A549 (cell line): ENCODE results near the gene LBX2.
A peak's percentile ranks its signal among the peaks of the same experiment; 100 is the strongest.

Experiments used
- CEBPB ChIP-seq, 2 experiments: fragments of >200 bp in 1 of 2; sonication (Bioruptor Twin) in 1 of 2; formaldehyde crosslinking in 1 of 2; IDR thresholded peaks; 2 replicates each; pipeline ENCODE4 v1.6.1; 2012 to 2016
- CHD2 ChIP-seq: fragments of 150-350 bp; IDR thresholded peaks from 2 replicates; pipeline ENCODE4 v1.6.1; 2014; ENCODE audit warnings: low read length; ENCODE audit not compliant: partially characterized antibody
- EHMT2 ChIP-seq: fragments of 200-600 bp; sonication (generic); IDR thresholded peaks from 2 replicates; pipeline ENCODE4 v1.6.1; 2016; ENCODE audit warnings: antibody characterized with exemption, low read depth, mild to moderate bottlenecking, moderate library complexity
- HOXB5 ChIP-seq: fragments of 250-450 bp; sonication (Bioruptor Pico); IDR thresholded peaks from 2 replicates; pipeline ENCODE4 v1.5.0; 2020; ENCODE audit warnings: mild to moderate bottlenecking, moderate library complexity
- POLR2A ChIP-seq: IDR thresholded peaks from 2 replicates; pipeline ENCODE4 v1.6.1; 2012; ENCODE audit warnings: mild to moderate bottlenecking, low read length
- POLR2AphosphoS2 ChIP-seq: conservative IDR thresholded peaks from 2 replicates; pipeline ENCODE4 v1.6.1; 2012; ENCODE audit warnings: low read length, improper control_type of control experiment, inconsistent platforms
- RAD21 ChIP-seq, 2 experiments: fragments of >200 bp in 1 of 2; sonication (Bioruptor Twin) in 1 of 2; formaldehyde crosslinking in 1 of 2; IDR thresholded peaks in 1 of 2; conservative IDR thresholded peaks in 1 of 2; 2 replicates in 1 of 2; 3 replicates in 1 of 2; pipeline ENCODE4 v1.6.1; 2012 to 2018; ENCODE audit warnings: inconsistent platforms in 1 of 2
- RCOR1 ChIP-seq: fragments of 150-350 bp; IDR thresholded peaks from 2 replicates; pipeline ENCODE4 v1.6.1; 2014; ENCODE audit warnings: antibody characterized with exemption, low read length, low read depth
- SREBF2 ChIP-seq: fragments of 450-650 bp; IDR thresholded peaks from 2 replicates; pipeline ENCODE4 v1.6.1; 2014; ENCODE audit warnings: mild to moderate bottlenecking, moderate library complexity
- TF ChIP-seq, protein P1 (sequence below): fragments of >200 bp; sonication (Bioruptor Twin); formaldehyde crosslinking; IDR thresholded peaks from 3 replicates; pipeline ENCODE4 v1.5.1; 2016

DNA sequence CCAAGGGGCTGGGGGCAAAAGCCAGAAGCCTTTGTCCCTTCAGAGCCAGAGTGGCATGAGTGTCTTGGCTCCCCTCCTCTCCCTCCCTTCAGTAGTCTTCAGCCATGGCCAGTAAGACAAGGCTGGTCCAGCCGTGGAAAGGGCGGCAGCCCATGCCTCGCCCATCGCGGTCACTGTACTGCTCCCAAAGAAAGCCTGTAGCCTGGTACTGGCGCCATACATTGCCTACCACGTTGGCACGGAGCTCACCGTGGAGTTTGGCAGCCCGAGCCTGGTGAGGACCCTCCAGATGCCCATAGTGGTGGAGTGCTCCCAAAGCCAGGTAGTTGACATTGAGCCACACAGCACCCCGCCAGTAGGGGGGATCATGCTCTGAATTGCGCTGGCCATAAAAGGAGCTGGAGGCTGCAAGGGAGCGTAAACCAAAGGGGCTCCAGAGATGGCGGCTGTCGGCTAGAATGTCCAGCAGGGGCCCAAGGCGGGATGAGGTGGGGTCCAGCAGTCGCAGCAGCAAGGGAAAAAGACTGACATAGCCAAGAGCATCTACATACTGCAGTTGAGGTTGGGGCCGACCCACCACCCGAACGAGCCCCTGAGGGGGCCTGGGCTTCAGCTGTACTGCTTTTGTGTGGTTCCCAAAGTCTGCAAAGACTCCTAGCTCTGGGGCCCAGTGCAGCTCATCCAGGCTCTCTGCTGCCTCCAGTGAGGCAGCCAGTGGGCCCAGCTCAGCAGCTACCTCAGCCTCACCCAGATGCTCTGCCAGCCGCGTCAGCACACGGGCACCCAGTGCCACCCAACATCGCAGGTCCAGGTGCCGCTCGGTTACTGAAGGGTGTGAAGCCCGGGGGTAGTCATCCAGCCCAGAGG lies 38.0 kb downstream of the LBX2 start:
- no peak for TF ChIP-seq HOXB5 (CRISPR knock-in tag)
- TF ChIP-seq SREBF2: no peak
- no peak for TF ChIP-seq EHMT2
- TF ChIP-seq CEBPB (IDR thresholded peaks at IDR 0.05): no peak
- no peak for TF ChIP-seq CHD2
- no peak for TF ChIP-seq POLR2AphosphoS2
- TF ChIP-seq RCOR1: no peak
- TF ChIP-seq POLR2A: no peak; the same call in 1 of the 2 replicates
- TF ChIP-seq, protein P1, sequence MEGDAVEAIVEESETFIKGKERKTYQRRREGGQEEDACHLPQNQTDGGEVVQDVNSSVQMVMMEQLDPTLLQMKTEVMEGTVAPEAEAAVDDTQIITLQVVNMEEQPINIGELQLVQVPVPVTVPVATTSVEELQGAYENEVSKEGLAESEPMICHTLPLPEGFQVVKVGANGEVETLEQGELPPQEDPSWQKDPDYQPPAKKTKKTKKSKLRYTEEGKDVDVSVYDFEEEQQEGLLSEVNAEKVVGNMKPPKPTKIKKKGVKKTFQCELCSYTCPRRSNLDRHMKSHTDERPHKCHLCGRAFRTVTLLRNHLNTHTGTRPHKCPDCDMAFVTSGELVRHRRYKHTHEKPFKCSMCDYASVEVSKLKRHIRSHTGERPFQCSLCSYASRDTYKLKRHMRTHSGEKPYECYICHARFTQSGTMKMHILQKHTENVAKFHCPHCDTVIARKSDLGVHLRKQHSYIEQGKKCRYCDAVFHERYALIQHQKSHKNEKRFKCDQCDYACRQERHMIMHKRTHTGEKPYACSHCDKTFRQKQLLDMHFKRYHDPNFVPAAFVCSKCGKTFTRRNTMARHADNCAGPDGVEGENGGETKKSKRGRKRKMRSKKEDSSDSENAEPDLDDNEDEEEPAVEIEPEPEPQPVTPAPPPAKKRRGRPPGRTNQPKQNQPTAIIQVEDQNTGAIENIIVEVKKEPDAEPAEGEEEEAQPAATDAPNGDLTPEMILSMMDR: peak; percentile 26; the same call in 2 of the 3 replicates
- TF ChIP-seq RAD21 (conservative IDR thresholded peaks at IDR 0.05 in 1 of 2, IDR thresholded peaks at IDR 0.05 in 1 of 2): peak in 1 of 2 experiments; percentile 33; a peak in 1 of 5 replicates
